H1 (cell line): ENCODE data around the gene NR1I3. TPM values are rescaled to one million over a fixed set of nuclear protein-coding genes. Genes with fewer than 3 reads are reported as not detected.

Experiments
- CTCF ChIA-PET: fragments of 300-600 bp; sonication (Branson Sonifier 250); formaldehyde crosslinking; loops from one replicate; lab custom pipeline; 2021; ENCODE audit not compliant: partially characterized antibody; lab: Charles Lee
- POLR2A ChIA-PET: fragments of 300-600 bp; sonication (Branson Sonifier 250); formaldehyde crosslinking; loops from one replicate; lab custom pipeline; 2021; ENCODE audit warnings: inconsistent platforms; ENCODE audit not compliant: partially characterized antibody; lab: Charles Lee
- DNase-seq, 2 experiments: peaks; one replicate each; pipeline versions ENCODE4 v3.0.0 to v3.0.0-alpha.2; 2010 to 2022; ENCODE audit warnings: low spot score in 2 of 2, low read depth in 1 of 2, mixed read lengths in 1 of 2
- FAIRE-seq: peaks from 2 replicates; lab custom pipeline; 2011; peaks lifted over from hg19 to GRCh38; lab: Jason Lieb, UNC
- H2AFZ ChIP-seq: 2 replicates; pipeline ENCODE4 v1.8.1; 2012; ENCODE audit warnings: low read length, inconsistent platforms
- H2AK5ac ChIP-seq: 2 replicates; pipeline ENCODE4 v1.6.1; 2013; ENCODE audit warnings: low read depth, low read length
- H2BK120ac ChIP-seq: replicated peaks from 2 replicates; pipeline ENCODE3; 2013; ENCODE audit warnings: low read depth, low read length, inconsistent platforms
- H2BK12ac ChIP-seq: 2 replicates; pipeline ENCODE4 v1.6.1; 2013; ENCODE audit warnings: low read depth, low read length
- H2BK15ac ChIP-seq: 2 replicates; pipeline ENCODE4 v1.6.1; 2013; ENCODE audit warnings: low read length
- H2BK20ac ChIP-seq: 2 replicates; pipeline ENCODE4 v1.6.1; 2013; ENCODE audit warnings: low read length
- H2BK5ac ChIP-seq: 2 replicates; pipeline ENCODE4 v1.6.1; 2013; ENCODE audit warnings: low read depth, low read length
- H3K14ac ChIP-seq: 2 replicates; pipeline ENCODE4 v1.6.1; 2013; ENCODE audit warnings: inconsistent platforms; ENCODE audit not compliant: insufficient read length
- H3K18ac ChIP-seq: 2 replicates; pipeline ENCODE4 v1.6.1; 2013; ENCODE audit warnings: low read length; ENCODE audit errors: extremely low read depth
- H3K23ac ChIP-seq: 2 replicates; pipeline ENCODE4 v1.6.1; 2013; ENCODE audit warnings: inconsistent platforms; ENCODE audit not compliant: insufficient read length
- H3K23me2 ChIP-seq: 2 replicates; pipeline ENCODE4 v1.6.1; 2013; ENCODE audit warnings: low read depth, low read length
- H3K27ac ChIP-seq: 2 replicates; pipeline ENCODE4 v1.6.1; 2011; ENCODE audit warnings: low read depth, low read length, inconsistent platforms
- H3K27me3 ChIP-seq, 4 experiments: replicated peaks in 1 of 4; 1 replicate in 1 of 4; 2 replicates in 3 of 4; pipeline versions ENCODE4 v1.6.1 to v1.8.1; 2011 to 2013; ENCODE audit warnings: low read length in 3 of 4, mild to moderate bottlenecking in 3 of 4, inconsistent platforms in 2 of 4, mixed read lengths in 2 of 4, moderate library complexity in 1 of 4; ENCODE audit not compliant: control insufficient read depth in 3 of 4, insufficient read depth in 3 of 4; ENCODE audit errors: extremely low read depth in 1 of 4
- H3K36me3 ChIP-seq, 4 experiments: 2 replicates each; pipeline versions ENCODE4 v1.6.1 to v1.8.1; 2011 to 2013; ENCODE audit warnings: mild to moderate bottlenecking in 4 of 4, low read length in 3 of 4, moderate library complexity in 2 of 4, control low read depth in 1 of 4, inconsistent platforms in 1 of 4; ENCODE audit not compliant: insufficient read depth in 4 of 4, control insufficient read depth in 2 of 4
- H3K4ac ChIP-seq: replicated peaks from 2 replicates; pipeline ENCODE3; 2013; ENCODE audit warnings: low read length, low read depth, mixed read lengths, inconsistent platforms; ENCODE audit not compliant: insufficient read length
- H3K4me1 ChIP-seq, 4 experiments: replicated peaks in 1 of 4; 1 replicate in 1 of 4; 2 replicates in 3 of 4; pipeline versions ENCODE4 v1.6.1 to v1.8.1; 2011 to 2013; ENCODE audit warnings: low read length in 3 of 4, inconsistent platforms in 2 of 4, mixed read lengths in 1 of 4; ENCODE audit not compliant: insufficient read depth in 4 of 4, control insufficient read depth in 3 of 4
- H3K4me2 ChIP-seq, 2 experiments: 2 replicates each; pipeline versions ENCODE4 v1.6.1 to v1.8.1; 2011 to 2013; ENCODE audit warnings: low read depth in 2 of 2, low read length in 2 of 2, control low read depth in 1 of 2, inconsistent platforms in 1 of 2, mild to moderate bottlenecking in 1 of 2; ENCODE audit not compliant: insufficient read depth in 1 of 2
- H3K4me3 ChIP-seq, 4 experiments: fragments of 200-600, 300-600 bp in 1 of 4; sonication (generic), shearing (Covaris generic), sonication (Bioruptor Twin) in 1 of 4; 2 replicates each; pipeline versions ENCODE4 v1.5.1 to v1.8.1; 2011 to 2016; ENCODE audit warnings: low read length in 4 of 4, low read depth in 3 of 4, control low read depth in 2 of 4, inconsistent platforms in 2 of 4, mild to moderate bottlenecking in 2 of 4, mixed read lengths in 1 of 4, moderate library complexity in 1 of 4; ENCODE audit not compliant: insufficient read depth in 2 of 4; ENCODE audit errors: extremely low read depth in 1 of 4
- H3K56ac ChIP-seq: replicated peaks from 2 replicates; pipeline ENCODE3; 2013; ENCODE audit warnings: low read depth, mild to moderate bottlenecking, mixed read lengths, low read length, inconsistent platforms; ENCODE audit not compliant: insufficient read length
- H3K79me1 ChIP-seq: 2 replicates; pipeline ENCODE4 v1.6.1; 2013; ENCODE audit warnings: low read depth, low read length, control low read depth
- H3K79me2 ChIP-seq, 2 experiments: 2 replicates each; pipeline versions ENCODE4 v1.6.1 to v1.8.1; 2012 to 2013; ENCODE audit warnings: low read length in 2 of 2, mild to moderate bottlenecking in 2 of 2, inconsistent platforms in 1 of 2; ENCODE audit not compliant: insufficient read depth in 2 of 2, control insufficient read depth in 1 of 2
- H3K9ac ChIP-seq, 4 experiments: replicated peaks in 1 of 4; 1 replicate in 1 of 4; 2 replicates in 3 of 4; pipeline versions ENCODE4 v1.6.1 to v1.8.1; 2011 to 2013; ENCODE audit warnings: low read depth in 3 of 4, low read length in 3 of 4, control low read depth in 2 of 4, mild to moderate bottlenecking in 2 of 4, moderate library complexity in 2 of 4, inconsistent platforms in 1 of 4; ENCODE audit errors: extremely low read depth in 1 of 4
- H3K9me3 ChIP-seq, 2 experiments: 2 replicates each; pipeline versions ENCODE4 v1.6.1 to v1.8.1; 2012 to 2013; ENCODE audit warnings: mild to moderate bottlenecking in 2 of 2, moderate library complexity in 2 of 2, control low read depth in 1 of 2, inconsistent platforms in 1 of 2, low read depth in 1 of 2, low read length in 1 of 2, mixed read lengths in 1 of 2; ENCODE audit not compliant: insufficient read depth in 2 of 2
- H4K20me1 ChIP-seq, 2 experiments: replicated peaks in 1 of 2; 2 replicates each; pipeline versions ENCODE3 to v1.8.1; 2011 to 2013; ENCODE audit warnings: inconsistent platforms in 2 of 2, low read length in 2 of 2, mild to moderate bottlenecking in 1 of 2; ENCODE audit not compliant: insufficient read depth in 2 of 2, control insufficient read depth in 1 of 2
- H4K5ac ChIP-seq: 2 replicates; pipeline ENCODE4 v1.6.1; 2013; ENCODE audit warnings: low read length, low read depth, mixed read lengths, inconsistent platforms; ENCODE audit not compliant: insufficient read length
- H4K8ac ChIP-seq: 2 replicates; pipeline ENCODE4 v1.8.0; 2013; ENCODE audit warnings: mild to moderate bottlenecking, moderate library complexity, low read length, inconsistent platforms; ENCODE audit not compliant: insufficient read depth; ENCODE audit errors: extremely low read depth
- H4K91ac ChIP-seq: replicated peaks from 2 replicates; pipeline ENCODE3; 2013; ENCODE audit warnings: low read length, mixed read lengths, inconsistent platforms; ENCODE audit not compliant: insufficient read length
- EZH2 ChIP-seq: fragments of 200-600 bp; sonication (generic); IDR thresholded peaks from 2 replicates; pipeline ENCODE4 v1.7.1; 2012; ENCODE audit warnings: low read depth, mild to moderate bottlenecking, moderate library complexity, low read length, inconsistent platforms; ENCODE audit not compliant: severe bottlenecking
- HDAC2 ChIP-seq, 2 experiments: fragments of 300-600 bp in 1 of 2; sonication (generic) in 1 of 2; IDR thresholded peaks; 2 replicates each; pipeline ENCODE4 v1.6.1; 2011 to 2012; ENCODE audit warnings: low read depth in 2 of 2, low read length in 2 of 2, mild to moderate bottlenecking in 2 of 2, moderate library complexity in 2 of 2, borderline replicate concordance in 1 of 2, inconsistent platforms in 1 of 2
- KDM1A ChIP-seq: fragments of 200-600, 300-600 bp; sonication (generic); IDR thresholded peaks from 2 replicates; pipeline ENCODE4 v1.7.1; 2016; ENCODE audit warnings: mild to moderate bottlenecking, low read length, borderline replicate concordance
- NANOG ChIP-seq: IDR thresholded peaks from 2 replicates; pipeline ENCODE4 v1.6.1; 2011; ENCODE audit warnings: low read length, low read depth, mild to moderate bottlenecking, inconsistent platforms; ENCODE audit not compliant: insufficient read depth, poor library complexity, severe bottlenecking
- POLR2AphosphoS5 ChIP-seq: IDR thresholded peaks from 2 replicates; pipeline ENCODE4 v1.6.1; 2011; ENCODE audit warnings: low read depth, low read length
- SIN3A ChIP-seq, 2 experiments: IDR thresholded peaks in 1 of 2; conservative IDR thresholded peaks in 1 of 2; 2 replicates each; pipeline ENCODE4 v1.6.1; 2011 to 2012; ENCODE audit warnings: low read length in 2 of 2, improper control_type of control experiment in 1 of 2, low read depth in 1 of 2, mild to moderate bottlenecking in 1 of 2
- SIX5 ChIP-seq: IDR thresholded peaks from 2 replicates; pipeline ENCODE4 v1.6.1; 2011; ENCODE audit warnings: mild to moderate bottlenecking, low read depth, low read length
- SP1 ChIP-seq: IDR thresholded peaks from 2 replicates; pipeline ENCODE4 v1.6.1; 2011; ENCODE audit warnings: low read depth, low read length
- SP2 ChIP-seq: IDR thresholded peaks from 2 replicates; pipeline ENCODE4 v1.6.1; 2012; ENCODE audit warnings: mild to moderate bottlenecking, low read length, inconsistent platforms
- YY1 ChIP-seq: IDR thresholded peaks from 2 replicates; pipeline ENCODE4 v1.6.1; 2011; ENCODE audit warnings: low read depth, mild to moderate bottlenecking, low read length
- WGBS, 2 experiments: shearing (Covaris generic) in 1 of 2; methylation state at CpG; one replicate each; pipeline versions ENCODE4 v1.1.6 to v1.1.7; 2013 to 2015; ENCODE audit warnings: low lambda C conversion rate in 2 of 2, mixed read lengths in 2 of 2, inconsistent platforms in 1 of 2, low coverage in 1 of 2, missing lambda C conversion rate in 1 of 2; ENCODE audit not compliant: insufficient replicate concordance in 2 of 2, insufficient coverage in 1 of 2, insufficient read length in 1 of 2; ENCODE audit errors: extremely low coverage in 1 of 2, missing lambda C conversion rate in 1 of 2; 5-methylcytosine and 5-hydroxymethylcytosine counted together
- polyA plus RNA-seq, 7 experiments: library from polyadenylated mRNA; depleted of rRNA in 3 of 7; stranded (reverse) in 5 of 7; unstranded in 2 of 7; fragments of >200 nt in 5 of 7; fragments of 200-250 nt in 2 of 7; gene quantifications; 1 replicate in 5 of 7; 2 replicates in 1 of 7; 4 replicates in 1 of 7; pipeline versions ENCODE4 v1.2.1 to v1.2.3, GENCODE V29; 2011 to 2013; ENCODE audit warnings: missing spikeins in 2 of 7, mixed read lengths in 2 of 7
- total RNA-seq: library from RNA; stranded (reverse); fragmentation: NEBNext Ultra II Directional; extraction: Animal tissue kit (Norgen Biotek cat#: 25700); gene quantifications from 2 replicates; pipeline ENCODE4 v1.2.1, GENCODE V29; 2021
- TF ChIP-seq, protein P1 (sequence below): IDR thresholded peaks from 2 replicates; pipeline ENCODE4 v1.6.1; 2012; ENCODE audit warnings: inconsistent platforms

Gene NR1I3
- total and polyA plus RNA-seq, 2 of the 8 experiments (the other 6 are each of a cell fraction or from before 2014, with no cell fraction given): not detected

DNA sequence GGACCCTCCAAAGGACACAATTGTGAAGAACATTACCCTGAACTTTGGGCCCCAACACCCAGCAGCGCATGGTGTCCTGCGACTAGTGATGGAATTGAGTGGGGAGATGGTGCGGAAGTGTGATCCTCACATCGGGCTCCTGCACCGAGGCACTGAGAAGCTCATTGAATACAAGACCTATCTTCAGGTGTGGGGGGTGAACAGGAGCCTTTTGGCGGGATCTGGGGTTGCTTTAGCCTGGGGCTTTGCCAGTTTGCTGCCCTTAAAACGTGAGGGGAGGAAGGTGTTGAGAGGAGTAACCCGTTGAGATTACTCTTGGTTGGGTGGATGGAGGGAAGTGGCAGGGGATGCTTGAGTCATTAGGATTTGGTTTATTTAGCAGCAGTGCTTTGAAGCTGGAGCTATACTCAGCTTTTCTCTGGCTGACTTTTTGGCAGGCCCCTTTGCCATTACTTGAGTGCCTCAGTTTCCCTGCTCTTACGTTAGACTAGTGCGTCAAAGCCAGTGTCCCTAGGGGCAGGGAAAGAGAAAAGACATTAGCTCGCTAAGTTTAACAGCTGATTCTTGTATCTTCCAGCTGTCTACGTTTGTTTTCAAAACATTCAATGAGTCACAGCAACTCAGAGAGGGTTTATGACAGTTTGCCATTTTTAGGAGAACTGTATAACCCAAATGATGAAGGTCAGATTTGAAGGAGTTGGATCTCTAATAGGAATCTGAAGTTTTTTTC, 31.4 kb downstream of the NR1I3 start:
- Histone ChIP-seq H3K4me1 (peaks cover under 1 to 8% (median 5%) of the 10 kb centered on the region in 4 experiments; a peak in 6 of 7 replicates), H3K79me1 (peaks cover 2% of the 10 kb centered on the region; the same call in 1 of the 2 replicates), H2BK12ac (no peak overlapping the region), H3K18ac (no peak overlapping the region), H3K9ac (no peak overlapping the region), H3K27ac (no peak overlapping the region), H2BK20ac (no peak overlapping the region), H4K91ac (no peak overlapping the region), H3K23me2 (peaks cover 3% of the 10 kb centered on the region), H3K27me3 (no peaks in the 10 kb centered on the region), H2BK5ac (no peak overlapping the region), H2AFZ (no peak overlapping the region), H3K14ac (no peak overlapping the region), H2AK5ac (no peak overlapping the region), H3K56ac (no peak overlapping the region), H2BK120ac (no peak overlapping the region), H3K23ac (no peak overlapping the region), H3K4me3 (no peak overlapping the region), H3K36me3 (peaks cover 23 to 60% (median 38%) of the 10 kb centered on the region in 4 experiments), H2BK15ac (no peak overlapping the region), H3K4ac (no peak overlapping the region), H3K4me2 (no peak overlapping the region), H3K9me3 (no peaks in the 10 kb centered on the region), H3K79me2 (peaks cover 0 to 9% of the 10 kb centered on the region in 2 experiments; a peak in 2 of 4 replicates), H4K8ac (no peak overlapping the region), H4K20me1 (peaks cover 1 to 7% of the 10 kb centered on the region in 2 experiments), H4K5ac (no peak overlapping the region)
- ChIA-PET POLR2A (interaction anchor here (1.2 to 1.6 kb wide), 3 partner anchors 8 to 108 kb away, joined by 3 to 4 read pairs (median 4); partner anchors contain the start of gene SDHC), CTCF (interaction anchor here (1.3 to 17.6 kb wide), 9 partner anchors 10 to 176 kb away, joined by 3 to 427 read pairs (median 6); partner anchors contain the start of genes APOA2, FCER1G and TOMM40L)
- DNase-seq: no peak
- WGBS, 2 experiments: 95% methylated on average over 12 of the region's 12 CpGs; no CpG with 5 or more reads in 1 of the 2 experiments
- no peak for FAIRE-seq
- TF ChIP-seq SP2 (no peak), YY1 (no peak), SIN3A (conservative IDR thresholded peaks at IDR 0.05 in 1 of 2, IDR thresholded peaks at IDR 0.05 in 1 of 2; ENCODE audit: low read depth in 1 of 2, low read length in 2 of 2) (no peak), HDAC2 (IDR thresholded peaks at IDR 0.05; ENCODE audit: borderline replicate concordance in 1 of 2, low read depth in 2 of 2, low read length in 2 of 2) (no peak), SP1 (no peak), KDM1A (no peak), EZH2 (no peak), SIX5 (no peak), NANOG (no peak), POLR2AphosphoS5 (no peak)
- TF ChIP-seq, protein P1, sequence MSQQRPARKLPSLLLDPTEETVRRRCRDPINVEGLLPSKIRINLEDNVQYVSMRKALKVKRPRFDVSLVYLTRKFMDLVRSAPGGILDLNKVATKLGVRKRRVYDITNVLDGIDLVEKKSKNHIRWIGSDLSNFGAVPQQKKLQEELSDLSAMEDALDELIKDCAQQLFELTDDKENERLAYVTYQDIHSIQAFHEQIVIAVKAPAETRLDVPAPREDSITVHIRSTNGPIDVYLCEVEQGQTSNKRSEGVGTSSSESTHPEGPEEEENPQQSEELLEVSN: no peak
